Measurements from ENCODE around the gene APCDD1L. TPM values are rescaled to one million over a fixed set of nuclear protein-coding genes. Genes with fewer than 3 reads are reported as not detected.
"Not testable (repeated sequence)": the region's sequence is repeated elsewhere in the genome, so short reads cannot be mapped to it uniquely, and the experiment has no call there.

APCDD1L gene
- polyA plus RNA-seq, 1 donor, result 0.09 TPM

GRCh38 chr20:58414216-58414615, 101.0 kb downstream of the APCDD1L start:
- not testable (repeated sequence) for H3K4me3 ChIP-seq (ENCODE audit: low read length); H3K9me3 ChIP-seq (ENCODE audit: control insufficient read depth, low read depth, low read length); H3K4me1 ChIP-seq (ENCODE audit: control insufficient read depth, insufficient read depth, low read length); H3K36me3 ChIP-seq (ENCODE audit: control insufficient read depth, insufficient read depth, low read length); H3K27me3 ChIP-seq (ENCODE audit: control insufficient read depth, insufficient read depth, low read length); DNase-seq; H3K27ac ChIP-seq (ENCODE audit: low read length)
- WGBS (ENCODE audit: insufficient coverage, low lambda C conversion rate), result no CpG with 5 or more reads among the region's 35 CpGs

Other genes with a start within 250 kb of the APCDD1L start
- 18.8 TPM for gene RAB22A, start 205.7 kb downstream of the APCDD1L start, polyA plus RNA-seq
- 39.2 TPM for gene VAPB, start 126.2 kb downstream of the APCDD1L start, polyA plus RNA-seq
- 80.6 TPM for gene STX16, start 135.9 kb upstream of the APCDD1L start, polyA plus RNA-seq
- 35.1 TPM for gene NPEPL1, start 177.4 kb upstream of the APCDD1L start, polyA plus RNA-seq

Data from large intestine (tissue), 3 donors.